Cardiac septum (tissue), 1 donor: ENCODE measurements around the gene TMEM234. TPM values are rescaled to one million over a fixed set of nuclear protein-coding genes. Genes with fewer than 3 reads are reported as not detected.
"Not testable (repeated sequence)": the region's sequence is repeated elsewhere in the genome, so short reads cannot be mapped to it uniquely, and the experiment has no call there.

Experiments used
- DNase-seq: peaks from one replicate; pipeline ENCODE4 v3.0.0-alpha.2; 2020; ENCODE audit warnings: low spot score
- intact Hi-C: fragments of 100-400 bp; cut with DNase I; formaldehyde crosslinking; loops from one replicate; pipeline ENCODE4 v1.14.0; 2022
- long read RNA-seq: library from polyadenylated mRNA; unstranded; transcript quantifications from one replicate; pipeline ENCODE4 v2.0.0, GENCODE V29; 2021
- total RNA-seq: library from RNA; stranded (reverse); fragmentation: NEBNext Ultra II Directional; extraction: Animal tissue kit (Norgen Biotek cat#: 25700); gene quantifications from one replicate; pipeline ENCODE4 v1.2.1, GENCODE V29; 2021
- donor health status: DM: no; HTN: no; CAD: no.

Gene TMEM234
- 12.3 TPM for total RNA-seq
- long read RNA-seq, transcript TMEM234-201 (5 exons, 1,082 nt) = major isoform, 6 of 10 reads
- long read RNA-seq, partial matches to known transcripts = 0 of 10 reads
- long read RNA-seq, other reads (novel, unspliced or antisense) = 4 of 10 reads

DNA sequence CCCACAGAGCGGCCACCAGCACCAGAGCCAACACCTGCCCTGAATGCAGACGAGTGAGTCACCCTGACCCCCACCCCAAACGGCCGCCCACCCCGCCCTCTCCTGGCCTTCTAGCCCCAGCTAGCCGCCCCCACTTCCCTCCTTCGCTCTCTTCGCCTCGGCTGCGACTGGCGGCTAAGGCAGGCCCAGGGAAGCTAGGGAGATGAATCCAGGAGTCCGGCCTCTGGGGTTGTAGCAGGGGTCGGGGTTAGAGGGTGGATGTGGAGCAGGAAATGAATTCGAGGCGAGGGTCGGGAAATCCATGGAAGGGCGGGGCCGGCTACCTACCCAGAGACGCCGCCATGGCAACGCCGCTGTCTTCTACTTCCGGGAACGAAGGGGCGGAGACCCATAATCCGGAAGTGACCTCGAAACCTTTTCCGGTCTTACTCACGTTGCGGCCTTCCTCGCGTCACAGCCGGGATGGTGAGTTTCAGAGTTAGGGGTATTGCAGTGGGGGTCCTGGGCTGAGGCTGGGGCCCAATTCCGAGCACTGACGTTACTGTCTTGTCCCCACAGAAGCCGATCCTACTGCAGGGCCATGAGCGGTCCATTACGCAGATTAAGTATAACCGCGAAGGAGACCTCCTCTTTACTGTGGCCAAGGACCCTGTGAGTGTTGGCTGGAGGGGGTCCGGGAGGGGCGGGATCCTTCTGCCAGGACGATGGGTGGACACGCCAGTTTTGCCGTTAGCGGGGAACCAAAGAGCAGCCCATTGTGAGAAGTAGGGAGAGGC lies at the start of gene TMEM234, which contains the start of gene EIF3I:
TMEM234 (minus strand) TSS at position 374 of the 776 bp plus-strand sequence; CDS start at position 343, 31 bp downstream.
EIF3I (plus strand) TSS at position 428 of the 776 bp plus-strand sequence; CDS start at position 463, 35 bp downstream.
- intact Hi-C loops = loop anchor here (2.0 to 5.0 kb wide), 2 partner anchors 19 to 170 kb away; partner anchors contain the start of gene BSDC1
- DNase-seq = peak; percentile 97

DNA sequence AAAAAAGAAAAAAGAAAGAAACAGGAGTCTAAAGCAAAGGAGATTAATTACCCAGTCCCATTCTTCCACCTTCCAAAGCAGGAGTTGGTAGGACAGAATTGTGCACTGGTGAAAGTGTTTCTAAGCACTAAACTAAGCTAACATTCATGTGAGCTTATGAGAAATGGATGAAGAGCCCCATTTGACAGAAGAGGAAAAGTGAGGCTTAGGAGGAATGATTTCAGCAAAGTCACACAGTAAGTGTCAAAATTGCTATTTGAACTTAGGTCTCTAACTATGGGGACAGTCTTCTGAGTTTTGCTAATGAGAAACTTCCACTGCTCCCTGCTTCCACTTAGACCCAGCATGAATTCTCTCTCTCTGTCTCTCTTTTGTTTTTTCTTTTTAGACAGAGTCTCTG lies 47.6 kb upstream of the TMEM234 start:
- DNase-seq = no peak
- intact Hi-C loops = no loop called here

DNA sequence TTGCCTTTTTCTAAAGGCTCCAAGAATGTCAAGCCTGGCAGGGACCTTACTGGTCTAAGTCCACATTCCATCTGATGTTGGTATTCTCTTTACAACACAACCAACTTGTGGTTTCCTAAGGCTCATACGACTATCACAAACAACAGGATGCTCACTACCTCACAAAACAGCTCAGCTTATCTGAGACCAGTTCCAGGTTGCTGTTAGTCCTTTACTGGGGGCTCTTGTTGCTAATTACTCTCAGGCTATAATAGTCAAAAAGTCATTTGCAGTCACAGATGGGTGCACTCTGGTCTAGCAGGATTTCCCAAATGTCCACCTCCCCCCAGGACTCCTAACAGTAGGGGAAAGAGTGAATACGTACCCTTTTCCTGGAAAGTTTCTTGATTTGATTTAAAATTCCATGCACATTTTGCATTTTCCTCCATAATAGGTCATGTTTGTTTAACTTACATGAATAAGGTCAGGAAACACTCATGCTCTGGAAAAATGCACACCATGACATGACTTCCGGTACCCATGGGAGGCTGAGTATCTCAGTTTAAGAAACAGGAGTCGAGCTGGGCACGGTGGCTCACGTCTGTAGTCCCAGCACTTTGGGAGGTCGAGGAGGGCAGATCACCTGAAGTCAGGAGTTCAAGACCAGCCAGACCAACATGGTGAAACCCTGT lies 44.9 kb upstream of the TMEM234 start:
- intact Hi-C loops = no loop called here
- no peak for DNase-seq

DNA sequence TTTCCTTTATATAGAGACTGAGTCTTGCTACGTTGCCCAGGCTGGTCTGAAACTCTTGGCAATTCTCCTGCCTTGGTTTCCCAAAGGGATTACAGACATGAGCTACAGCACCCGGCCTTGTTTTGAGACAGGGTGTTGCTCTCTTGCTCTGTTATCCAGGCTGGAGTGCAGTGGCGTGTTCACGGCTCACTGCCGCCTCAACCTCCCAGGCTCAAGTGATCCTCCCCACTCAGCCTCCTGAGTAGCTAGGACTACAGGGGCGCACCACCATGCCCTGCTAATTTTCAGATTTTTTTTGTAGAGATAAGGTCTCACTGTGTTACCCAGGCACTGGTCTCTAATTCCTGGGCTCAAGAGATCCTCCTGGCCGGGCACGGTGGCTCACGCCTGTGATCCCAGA lies 43.7 kb upstream of the TMEM234 start:
- intact Hi-C loops = no loop called here
- DNase-seq = no peak

DNA sequence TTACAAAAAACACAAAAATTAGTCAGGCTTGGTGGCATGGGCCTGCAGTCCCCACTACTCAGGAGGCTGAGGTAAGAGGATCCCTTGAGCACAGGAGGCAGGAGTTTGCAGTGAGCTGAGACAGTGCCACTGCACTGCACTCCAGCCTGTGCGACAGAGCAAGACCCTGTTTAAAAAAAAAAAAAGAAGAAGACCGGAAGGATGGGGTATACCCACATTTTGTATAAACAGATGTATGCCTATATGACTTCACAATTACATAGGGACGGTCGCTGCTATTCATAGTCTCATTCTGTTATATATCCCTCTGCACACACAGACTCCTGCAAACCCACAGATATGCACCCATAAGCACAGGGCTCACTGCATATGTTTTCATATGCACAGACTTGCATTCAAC lies 41.6 kb upstream of the TMEM234 start:
- DNase-seq = no peak
- intact Hi-C loops = no loop called here

DNA sequence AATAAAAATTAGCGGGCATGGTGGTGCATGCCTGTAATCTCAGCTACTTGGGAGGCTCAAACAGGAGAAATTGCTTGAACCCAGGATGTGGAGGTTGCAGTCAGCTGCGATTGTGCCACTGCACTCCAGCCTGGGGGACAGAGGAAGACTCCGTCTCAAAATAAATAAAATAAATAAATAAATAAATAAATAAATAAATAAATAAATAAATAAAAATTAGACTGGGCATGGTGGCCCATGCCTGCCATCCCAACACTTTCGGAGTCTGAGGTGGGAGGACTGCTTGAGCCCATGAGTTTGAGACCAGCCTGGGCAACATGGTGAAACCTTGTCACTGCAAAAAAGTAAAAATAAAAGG lies 41.1 kb upstream of the TMEM234 start:
- DNase-seq, intact Hi-C loops: not testable (repeated sequence)

DNA sequence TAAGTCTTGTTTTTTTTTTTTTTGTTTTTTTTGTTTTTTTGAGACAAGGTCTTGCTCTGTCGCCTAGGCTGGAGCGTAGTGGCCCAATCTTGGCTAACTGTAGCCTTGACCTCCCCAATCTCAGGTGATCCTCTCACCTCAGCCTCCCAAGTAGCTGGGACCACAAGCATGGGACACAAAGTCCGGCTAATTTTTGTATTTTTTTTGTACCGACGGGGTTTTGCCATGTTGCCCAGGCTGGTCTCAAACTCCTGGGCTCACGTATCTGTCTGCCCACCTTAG lies 35.0 kb upstream of the TMEM234 start:
- DNase-seq = no peak
- intact Hi-C loops = no loop called here

DNA sequence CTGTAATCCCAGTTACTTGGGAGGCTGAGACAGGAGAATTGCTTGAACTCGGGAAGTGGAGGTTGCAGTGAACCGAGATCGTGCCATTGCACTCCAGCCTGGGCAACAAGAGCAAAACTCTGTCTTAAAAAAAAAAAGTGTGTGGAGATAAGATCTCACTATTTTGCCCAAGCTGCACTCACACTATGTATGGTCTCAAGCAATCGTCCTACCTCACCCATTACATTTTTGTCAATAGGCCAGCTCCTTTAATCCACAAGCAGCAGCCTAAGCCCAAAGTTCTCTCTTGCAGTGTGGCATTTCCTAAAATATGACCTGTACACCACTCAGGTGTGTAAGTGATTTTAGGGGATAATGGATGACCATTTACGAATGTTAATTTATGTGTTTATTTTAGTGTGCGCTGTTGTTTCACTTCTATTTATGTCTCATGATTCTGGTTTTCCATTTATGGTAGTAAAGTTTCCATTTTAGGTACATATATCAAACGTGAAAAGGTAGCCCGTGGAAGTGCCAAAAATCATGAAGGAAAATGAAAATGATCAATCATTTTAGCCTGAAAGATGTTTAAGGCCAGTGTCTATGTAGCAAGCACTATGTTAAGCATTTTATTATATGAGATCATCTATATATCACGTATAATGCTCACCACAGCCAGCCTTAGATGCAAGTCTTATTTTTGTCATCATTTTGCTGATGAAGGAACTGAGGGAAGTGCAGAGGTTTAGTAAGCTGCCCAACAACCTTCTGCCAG lies 34.5 kb upstream of the TMEM234 start:
- intact Hi-C loops = no loop called here
- DNase-seq = no peak

DNA sequence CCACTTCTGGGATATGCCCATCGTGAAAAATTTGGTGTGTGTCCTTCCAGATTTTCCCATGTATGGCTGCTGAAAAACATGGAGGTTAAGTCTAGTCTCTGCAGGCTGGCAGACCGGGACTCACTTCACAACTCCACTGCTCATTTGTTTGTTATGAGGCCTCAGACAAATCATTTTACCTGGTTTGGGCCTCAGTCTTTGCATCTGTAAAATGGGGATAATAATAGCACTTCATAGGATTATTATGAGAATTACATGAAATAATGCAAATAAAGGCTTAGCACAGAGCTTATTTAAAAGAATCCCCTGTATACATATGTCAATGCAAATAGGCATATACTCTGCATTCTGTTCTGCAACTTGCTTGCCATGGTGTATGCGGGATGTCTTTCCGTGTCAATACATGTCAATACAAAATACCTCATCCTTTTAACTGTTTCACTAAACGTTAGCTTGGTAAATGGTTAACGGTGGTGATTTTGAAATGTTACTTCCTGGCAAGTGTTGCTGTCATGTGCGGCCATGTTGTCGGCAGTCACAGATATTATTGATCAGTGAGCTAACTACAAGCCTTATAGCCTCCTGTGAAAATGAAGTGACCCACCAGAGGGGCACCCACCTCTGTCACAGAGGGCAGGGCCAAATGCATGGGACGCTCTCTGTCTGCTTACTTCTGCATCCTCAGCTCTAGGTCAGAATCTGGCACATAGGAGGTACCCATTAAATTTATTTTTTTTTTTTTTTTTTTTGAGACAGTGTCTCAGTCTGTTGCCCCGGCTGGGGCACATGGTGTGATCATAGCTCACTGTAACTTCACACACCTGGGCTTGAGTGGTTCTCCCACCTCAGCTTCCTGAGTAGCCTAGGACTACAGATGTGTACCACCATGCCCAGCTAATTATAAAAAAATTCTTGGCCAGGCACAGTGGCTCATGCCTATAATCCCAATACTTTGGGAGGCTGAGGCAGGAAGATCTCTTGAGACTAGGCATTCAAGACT lies 33.2 kb upstream of the TMEM234 start:
- DNase-seq = no peak
- intact Hi-C loops = no loop called here

DNA sequence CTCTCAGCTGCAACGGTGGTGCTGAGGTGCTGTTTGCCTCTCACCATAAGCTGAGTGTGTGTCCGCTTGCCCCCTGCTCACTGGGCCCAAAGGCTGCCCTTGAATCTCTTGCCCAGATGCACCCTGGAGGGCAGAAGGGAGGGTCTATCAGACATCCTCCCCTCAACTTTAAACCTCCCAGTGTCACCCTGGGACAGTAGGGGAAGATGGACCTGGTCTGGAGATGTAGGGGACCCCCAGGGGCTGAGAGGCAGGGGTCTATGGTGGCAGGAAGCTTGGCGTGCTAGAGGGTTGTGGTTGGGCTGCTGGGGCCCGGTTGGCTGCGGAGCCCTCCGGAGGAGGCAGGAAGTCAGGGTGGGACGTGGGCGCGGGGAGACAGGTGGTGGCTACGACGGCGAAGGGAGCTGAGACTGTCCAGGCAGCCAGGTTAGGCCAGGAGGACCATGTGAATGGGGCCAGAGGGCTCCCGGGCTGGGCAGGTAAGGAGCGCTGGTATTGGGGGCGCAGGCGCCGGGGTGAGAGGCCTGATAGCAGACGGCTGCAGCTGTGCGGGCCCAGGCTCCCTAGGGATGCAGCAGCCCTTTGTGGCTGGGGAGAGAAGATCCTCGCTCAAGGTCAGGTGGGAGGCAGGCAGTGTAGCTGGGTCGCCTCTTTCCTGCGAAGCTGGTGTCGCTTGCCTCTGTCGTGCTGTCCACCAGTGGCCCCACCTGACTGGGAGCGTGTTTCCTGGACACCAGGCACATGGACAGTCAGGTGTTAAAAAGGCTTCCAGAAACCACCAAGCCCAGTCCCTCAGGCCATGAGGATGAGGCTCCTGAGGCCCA lies 29.0 kb upstream of the TMEM234 start, which contains the start of gene LCK:
LCK (plus strand) TSS at position 373 of the 824 bp plus-strand sequence. CDS start 23,065 bp downstream, outside the sequence.
- intact Hi-C loops = loop anchor here (2.0 kb wide), 1 partner anchor 40 kb away; no protein-coding TSS in a partner anchor
- no peak for DNase-seq

DNA sequence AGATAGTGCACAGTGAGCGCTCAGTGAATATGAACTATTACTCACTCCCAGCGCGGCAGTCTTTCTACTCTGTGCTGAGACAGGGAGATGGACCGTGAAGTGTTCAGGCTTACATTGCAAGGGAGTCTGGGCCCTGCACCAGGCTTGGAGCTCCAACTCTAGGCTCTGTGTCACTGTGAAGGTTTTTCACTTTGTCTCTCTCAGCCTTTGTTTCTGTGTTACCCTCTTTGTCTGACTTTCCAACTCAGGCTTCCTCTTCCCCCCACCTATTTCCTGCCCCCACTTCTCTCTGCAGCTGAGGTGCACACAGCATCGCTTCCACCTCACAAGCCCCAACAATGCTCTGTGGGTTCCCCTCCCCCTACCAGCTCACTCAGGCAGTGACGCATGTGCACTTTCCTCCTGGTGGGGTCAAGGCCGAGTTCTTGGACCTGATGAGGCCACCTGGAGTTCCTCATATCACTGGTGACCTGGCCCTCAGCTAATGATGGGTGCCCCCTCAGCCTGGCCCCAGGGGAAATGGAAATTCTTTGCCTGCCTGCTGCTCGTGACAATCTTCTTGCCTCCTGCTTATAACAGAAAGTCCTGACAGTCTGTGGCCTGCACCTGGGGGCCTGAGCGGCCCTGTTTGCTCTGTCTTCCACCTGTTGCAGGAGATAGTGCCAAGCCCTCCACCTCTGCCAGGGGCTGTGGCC lies 27.8 kb upstream of the TMEM234 start:
- DNase-seq = peak; percentile 83
- intact Hi-C loops = loop anchor here (2.0 kb wide), 1 partner anchor 41 kb away; no protein-coding TSS in a partner anchor

DNA sequence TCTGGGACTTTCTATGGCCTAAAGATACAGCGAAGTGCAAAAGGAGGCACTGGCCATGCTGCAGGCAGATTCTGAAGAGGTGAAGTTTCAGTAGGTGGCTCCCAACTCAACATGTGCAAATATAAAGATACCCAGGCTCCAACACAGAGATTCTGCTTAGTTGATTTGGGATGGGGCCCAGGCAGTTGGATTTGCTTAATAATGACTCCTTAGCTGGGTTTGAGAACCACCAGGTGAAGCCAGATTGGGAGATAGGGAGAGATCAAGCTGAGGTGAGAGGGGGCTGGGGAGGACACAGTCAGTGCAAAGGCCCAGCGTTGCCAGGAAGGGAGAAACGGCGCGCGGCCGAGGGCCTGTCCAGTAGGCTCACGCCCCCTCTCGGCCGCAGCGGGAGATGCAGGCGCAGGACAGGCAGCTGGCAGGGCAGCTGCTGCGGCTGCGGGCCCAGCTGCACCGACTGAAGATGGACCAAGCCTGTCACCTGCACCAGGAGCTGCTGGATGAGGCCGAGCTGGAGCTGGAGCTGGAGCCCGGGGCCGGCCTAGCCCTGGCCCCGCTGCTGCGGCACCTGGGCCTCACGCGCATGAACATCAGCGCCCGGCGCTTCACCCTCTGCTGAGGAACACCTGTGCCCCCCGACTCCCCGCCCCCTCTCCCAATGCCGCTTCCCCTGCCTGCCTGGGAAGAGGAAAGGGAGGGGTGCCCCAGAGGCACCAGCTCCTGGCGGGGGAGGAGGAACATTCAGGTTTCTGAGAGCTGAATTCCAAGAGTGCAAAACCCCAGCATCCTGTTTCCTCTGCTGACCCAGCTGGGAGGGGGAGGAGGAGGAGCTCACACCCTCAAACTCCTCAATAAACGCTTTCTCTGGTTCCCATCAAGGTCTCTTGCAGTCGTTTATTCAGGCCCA lies 26.1 kb upstream of the TMEM234 start:
- intact Hi-C loops = no loop called here
- DNase-seq = peak; percentile 93

DNA sequence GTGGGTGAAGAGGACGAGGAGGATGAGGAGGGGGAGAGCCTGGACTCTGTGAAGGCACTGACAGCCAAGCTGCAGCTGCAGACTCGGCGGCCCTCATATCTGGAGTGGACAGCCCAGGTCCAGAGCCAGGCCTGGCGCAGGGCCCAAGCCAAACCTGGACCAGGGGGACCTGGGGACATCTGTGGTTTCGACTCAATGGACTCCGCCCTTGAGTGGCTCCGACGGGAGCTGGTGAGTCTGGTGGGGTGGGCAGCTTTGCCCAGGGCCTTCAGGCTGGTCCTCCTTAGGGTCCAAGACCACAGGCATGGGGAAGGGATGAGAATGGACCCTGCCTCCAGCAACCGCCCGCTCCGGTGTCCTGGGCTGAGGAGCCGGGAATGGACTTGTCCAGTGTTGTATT lies 25.3 kb upstream of the TMEM234 start:
- no peak for DNase-seq
- intact Hi-C loops = no loop called here

DNA sequence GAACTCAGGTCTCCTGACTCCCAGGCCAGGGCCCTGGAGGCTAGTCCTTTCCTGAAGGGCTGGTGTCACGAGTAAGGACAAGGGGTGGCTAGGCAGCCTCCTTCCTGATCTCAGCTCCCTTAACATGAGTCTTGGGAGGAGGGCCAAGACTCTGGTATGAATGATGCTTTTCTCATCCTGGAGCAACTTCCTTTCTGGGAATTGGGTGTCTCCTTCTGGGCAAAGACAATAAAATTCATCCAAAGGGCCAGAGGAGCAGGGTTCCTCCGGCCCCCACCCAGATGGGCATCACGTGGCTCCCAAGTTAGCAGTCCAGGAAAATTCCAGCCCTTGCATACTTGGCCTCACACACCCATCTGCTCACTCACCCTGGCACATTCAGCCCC lies 24.7 kb upstream of the TMEM234 start, which contains the start of gene FAM167B:
FAM167B (plus strand) TSS at position 335 of the 386 bp plus-strand sequence. CDS start 200 bp downstream, outside the sequence.
- intact Hi-C loops = no loop called here
- DNase-seq = peak; percentile 79

DNA sequence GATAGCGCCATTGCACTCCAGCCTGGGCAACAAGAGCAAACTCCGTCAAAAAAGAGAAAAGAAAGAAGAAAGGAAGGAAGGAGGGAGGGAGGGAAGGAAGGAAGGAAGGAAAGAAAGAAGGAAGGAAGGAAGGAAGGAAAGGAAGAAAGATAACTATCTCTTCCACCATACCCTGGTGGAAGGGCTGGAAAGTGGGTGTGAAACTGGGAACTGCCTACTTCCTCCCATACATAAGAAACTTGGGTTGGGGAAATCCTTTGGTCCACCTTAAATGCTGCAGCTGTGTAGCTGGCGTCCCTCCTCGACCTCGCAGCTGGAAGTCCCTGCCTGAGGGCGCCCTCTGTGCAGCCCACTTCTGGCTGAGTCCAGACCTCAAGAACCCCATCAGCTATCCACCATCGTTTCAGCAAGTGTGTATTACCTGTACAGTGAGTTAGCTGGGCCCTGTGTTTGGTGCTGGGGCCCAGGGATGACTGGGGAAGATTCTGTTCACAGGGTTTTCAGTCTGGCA lies 20.2 kb upstream of the TMEM234 start:
- DNase-seq = no peak
- intact Hi-C loops = no loop called here
